HL-60 (cell line): Measurements from ENCODE around the gene PRSS56.

Source experiments
- DNase-seq, 2 experiments: peaks; one replicate each; pipeline ENCODE4 v3.0.0-alpha.2; 2010 to 2020; ENCODE audit warnings: low read depth in 1 of 2, low spot score in 1 of 2
- H3K27ac ChIP-seq: fragments of 250-450 bp; sonication (Bioruptor Pico); replicated peaks from 2 replicates; pipeline ENCODE4 v1.5.1; 2020; ENCODE audit warnings: mild to moderate bottlenecking, moderate library complexity
- H3K27me3 ChIP-seq: fragments of 250-450 bp; sonication (Bioruptor Pico); 2 replicates; pipeline ENCODE4 v1.5.1; 2021; ENCODE audit warnings: mild to moderate bottlenecking, moderate library complexity; ENCODE audit not compliant: insufficient read depth, poor library complexity, severe bottlenecking
- H3K4me3 ChIP-seq: replicated peaks from 2 replicates; pipeline ENCODE4 v1.5.1; 2011; ENCODE audit warnings: mild to moderate bottlenecking, control low read depth, low read length; ENCODE audit not compliant: insufficient read depth
- CTCF ChIP-seq: IDR thresholded peaks from one replicate; pipeline ENCODE4 v1.5.1; 2011; ENCODE audit warnings: low read length, control low read depth, inconsistent platforms; ENCODE audit not compliant: insufficient read depth
- GABPA ChIP-seq: IDR thresholded peaks from 2 replicates; pipeline ENCODE4 v1.6.1; 2012; ENCODE audit warnings: low read depth
- POLR2AphosphoS5 ChIP-seq: IDR thresholded peaks from 2 replicates; pipeline ENCODE4 v1.6.1; 2012; ENCODE audit warnings: low read depth
- REST ChIP-seq: IDR thresholded peaks from 2 replicates; pipeline ENCODE4 v1.6.1; 2012; ENCODE audit warnings: low read depth; ENCODE audit not compliant: insufficient replicate concordance
- SPI1 ChIP-seq: IDR thresholded peaks from 2 replicates; pipeline ENCODE4 v1.6.1; 2012; ENCODE audit warnings: low read depth, mild to moderate bottlenecking, borderline replicate concordance

Gene PRSS56

DNA sequence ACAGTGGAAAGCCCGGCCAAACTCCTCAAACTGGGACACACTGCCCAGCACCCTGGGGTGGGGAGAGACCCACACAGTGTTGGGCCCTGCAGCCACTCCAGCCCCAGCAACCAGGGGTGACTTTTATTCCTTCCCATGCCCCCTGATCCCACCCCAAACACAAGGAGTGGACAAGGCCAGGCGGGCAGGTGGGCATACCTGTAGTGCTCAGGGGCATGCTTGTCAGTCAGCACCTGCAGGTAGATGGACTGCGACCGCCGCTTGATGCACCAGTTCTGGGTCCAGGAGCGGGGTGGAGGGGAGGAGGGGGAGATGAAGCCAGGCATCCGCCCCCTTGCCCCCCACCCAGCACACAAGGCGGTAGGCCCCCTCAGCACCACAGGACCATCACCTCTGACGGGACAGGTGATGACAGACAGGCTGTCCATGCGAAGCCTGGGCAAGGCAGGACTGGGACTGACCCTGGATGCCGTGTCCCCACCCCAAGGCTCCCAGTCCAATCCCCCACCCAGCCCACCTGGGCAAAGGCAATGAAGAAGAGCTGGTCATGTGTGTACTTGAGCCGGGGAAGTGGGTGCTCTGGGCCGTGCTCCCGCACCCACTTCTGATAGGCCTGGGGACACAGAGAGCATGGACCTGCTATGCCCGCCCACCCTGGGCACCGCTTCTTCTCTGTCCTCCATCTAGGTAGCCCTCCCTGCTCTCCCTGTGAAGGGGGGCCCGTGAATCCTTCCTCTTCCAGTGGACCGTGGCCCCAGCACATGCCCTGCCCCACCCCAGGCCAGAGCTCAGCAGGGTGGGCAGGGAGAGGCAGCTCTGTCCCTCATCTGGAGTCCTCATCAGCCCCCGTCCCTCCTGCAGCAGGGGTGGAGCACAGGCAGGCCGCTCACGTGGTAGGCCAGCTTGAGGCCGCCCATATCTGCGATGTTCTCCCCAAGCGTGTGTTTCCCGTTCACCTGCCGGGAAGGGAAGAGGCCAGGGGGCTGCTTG lies 39.7 kb upstream of the PRSS56 start:
- no peak for DNase-seq
- TF ChIP-seq POLR2AphosphoS5 (no peak), GABPA (no peak), SPI1 (no peak), REST (no peak), CTCF (no peak)
- no peak overlapping the region for H3K4me3 ChIP-seq
- H3K27ac ChIP-seq, result no peak overlapping the region
- H3K27me3 ChIP-seq, result peaks cover 14% of the 10 kb centered on the region

DNA sequence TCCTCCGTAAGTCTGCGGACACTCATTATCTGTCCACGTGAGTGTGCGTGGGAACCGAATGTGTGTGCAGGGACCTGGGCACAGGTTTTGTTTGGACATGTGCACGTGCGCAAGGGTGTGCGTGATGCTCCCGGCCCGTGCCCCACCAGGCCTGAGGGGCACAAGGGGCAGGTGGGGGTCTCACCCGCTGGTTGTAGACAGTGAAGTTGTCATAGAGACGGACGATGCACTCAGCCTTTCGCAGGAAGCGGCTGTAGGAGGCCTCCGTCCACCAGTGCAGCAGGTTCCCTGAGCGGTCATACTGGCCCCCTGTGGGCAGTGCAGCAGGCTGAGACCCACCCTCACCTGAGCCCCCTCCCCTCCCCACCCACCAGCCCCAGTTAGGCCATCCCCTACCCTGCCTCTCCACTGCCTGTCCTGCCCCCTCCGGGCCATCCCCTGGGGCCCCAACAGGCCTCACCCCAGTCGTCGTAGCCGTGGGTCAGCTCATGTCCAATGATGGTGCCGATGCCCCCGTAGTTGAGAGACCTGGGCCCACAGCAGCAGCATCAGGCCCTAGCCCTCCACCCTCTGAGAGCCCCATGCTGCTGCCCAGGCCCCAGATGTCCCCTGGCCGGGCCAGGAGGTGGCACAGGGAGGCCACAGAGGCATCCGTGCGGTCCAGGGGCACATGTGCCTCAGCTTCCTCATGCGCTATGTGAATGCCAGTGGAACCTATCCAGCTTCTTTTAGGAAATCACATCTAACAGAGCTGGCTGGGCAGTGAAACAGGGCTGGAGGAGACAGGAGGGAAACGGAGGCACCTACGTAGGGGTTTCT lies 38.7 kb upstream of the PRSS56 start:
- Histone ChIP-seq H3K4me3 (no peak overlapping the region), H3K27me3 (peaks cover 22% of the 10 kb centered on the region), H3K27ac (no peak overlapping the region)
- no peak for TF ChIP-seq SPI1
- no peak for TF ChIP-seq GABPA
- no peak for TF ChIP-seq REST
- no peak for TF ChIP-seq POLR2AphosphoS5
- TF ChIP-seq CTCF, result no peak
- DNase-seq, result no peak

- Histone ChIP-seq H3K27me3 (peaks cover 30% of the 10 kb centered on the region), H3K4me3 (no peak overlapping the region), H3K27ac (no peak overlapping the region)
- TF ChIP-seq POLR2AphosphoS5, result no peak
- no peak for TF ChIP-seq SPI1
- TF ChIP-seq REST, result no peak
- no peak for TF ChIP-seq GABPA
- no peak for TF ChIP-seq CTCF
- no peak for DNase-seq
These were observed 37.6 kb upstream of the PRSS56 start for GRCh38 chr2:232482301-232483238.
